ENCODE data around the gene WHRN. TPM values are rescaled to one million over a fixed set of nuclear protein-coding genes. Genes with fewer than 3 reads are reported as not detected.

Gene WHRN
- total RNA-seq, 1 donor from 2014 or later = 0.80 TPM

DNA sequence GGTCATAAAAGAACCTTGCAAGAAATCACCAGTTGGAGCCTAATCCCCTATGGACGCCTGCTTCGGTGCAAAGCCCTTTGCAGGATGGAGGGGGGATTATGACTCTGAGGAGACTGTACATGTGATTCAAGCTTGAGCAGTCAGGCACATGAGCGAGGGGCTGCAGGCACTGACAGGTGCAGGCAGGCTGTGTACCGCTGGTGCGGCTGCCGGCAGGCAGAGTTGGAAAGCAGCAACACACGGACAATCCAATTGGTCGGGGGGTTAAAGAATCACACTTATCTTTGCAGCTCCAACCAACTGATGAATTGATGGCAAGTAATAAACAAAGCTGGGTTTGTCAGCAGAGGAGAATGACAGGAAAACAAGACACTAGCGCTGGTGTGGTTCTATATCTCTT is 5.7 kb downstream of the WHRN start:
- Histone ChIP-seq H3K4me1 (peaks cover 5% of the 10 kb centered on the region), H3K9me3 (replicated peaks) (no peaks in the 10 kb centered on the region), H3K27me3 (ENCODE audit: low read depth) (peaks cover 91% of the 10 kb centered on the region), H3K36me3 (no peaks in the 10 kb centered on the region), H3K27ac (replicated peaks) (no peak overlapping the region), H3K4me3 (no peak overlapping the region)
- intact Hi-C loops (cut with micrococcal nuclease) = no loop called here
- TF ChIP-seq, protein P1, sequence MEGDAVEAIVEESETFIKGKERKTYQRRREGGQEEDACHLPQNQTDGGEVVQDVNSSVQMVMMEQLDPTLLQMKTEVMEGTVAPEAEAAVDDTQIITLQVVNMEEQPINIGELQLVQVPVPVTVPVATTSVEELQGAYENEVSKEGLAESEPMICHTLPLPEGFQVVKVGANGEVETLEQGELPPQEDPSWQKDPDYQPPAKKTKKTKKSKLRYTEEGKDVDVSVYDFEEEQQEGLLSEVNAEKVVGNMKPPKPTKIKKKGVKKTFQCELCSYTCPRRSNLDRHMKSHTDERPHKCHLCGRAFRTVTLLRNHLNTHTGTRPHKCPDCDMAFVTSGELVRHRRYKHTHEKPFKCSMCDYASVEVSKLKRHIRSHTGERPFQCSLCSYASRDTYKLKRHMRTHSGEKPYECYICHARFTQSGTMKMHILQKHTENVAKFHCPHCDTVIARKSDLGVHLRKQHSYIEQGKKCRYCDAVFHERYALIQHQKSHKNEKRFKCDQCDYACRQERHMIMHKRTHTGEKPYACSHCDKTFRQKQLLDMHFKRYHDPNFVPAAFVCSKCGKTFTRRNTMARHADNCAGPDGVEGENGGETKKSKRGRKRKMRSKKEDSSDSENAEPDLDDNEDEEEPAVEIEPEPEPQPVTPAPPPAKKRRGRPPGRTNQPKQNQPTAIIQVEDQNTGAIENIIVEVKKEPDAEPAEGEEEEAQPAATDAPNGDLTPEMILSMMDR (IDR thresholded peaks at IDR 0.05; ENCODE audit: borderline replicate concordance) = no peak
- no peak for DNase-seq

DNA sequence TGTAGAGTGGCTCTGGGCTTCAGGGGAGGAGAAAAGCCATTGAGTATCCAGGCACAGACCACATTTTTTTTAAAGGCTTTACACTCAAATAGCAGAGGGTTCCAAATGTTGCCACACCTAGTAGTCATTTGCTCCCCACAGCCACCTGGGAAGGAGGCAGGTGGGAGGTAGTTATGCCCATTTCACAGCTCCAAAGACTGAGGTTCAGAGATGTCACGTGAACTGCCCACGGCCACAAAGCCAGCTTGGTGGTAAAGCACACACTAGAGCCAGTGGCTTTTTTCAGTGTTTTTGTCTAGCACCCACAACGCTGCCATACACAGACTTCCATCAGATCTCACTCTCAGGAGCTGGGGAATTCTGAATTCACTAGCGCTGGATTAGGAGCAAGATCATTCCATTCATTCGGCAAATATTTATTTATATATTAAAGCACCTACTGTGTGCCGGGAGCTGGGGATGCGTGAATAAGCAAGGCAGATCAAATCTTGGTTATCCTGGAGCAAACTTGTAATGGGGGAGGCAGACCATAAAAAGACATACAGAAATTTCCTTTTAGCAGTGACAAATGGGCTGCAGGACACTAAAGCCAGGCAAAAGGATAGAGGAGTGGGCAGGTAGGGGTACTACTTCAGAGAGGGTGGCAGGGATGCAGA is 7.4 kb downstream of the WHRN start:
- no peak for DNase-seq
- Histone ChIP-seq H3K27ac (replicated peaks) (no peak overlapping the region), H3K9me3 (replicated peaks) (no peaks in the 10 kb centered on the region), H3K27me3 (ENCODE audit: low read depth) (peaks cover 91% of the 10 kb centered on the region), H3K36me3 (no peaks in the 10 kb centered on the region), H3K4me3 (no peak overlapping the region), H3K4me1 (no peaks in the 10 kb centered on the region)
- intact Hi-C loops (cut with micrococcal nuclease) = no loop called here
- TF ChIP-seq, protein P1 (IDR thresholded peaks at IDR 0.05; ENCODE audit: borderline replicate concordance) = no peak

DNA sequence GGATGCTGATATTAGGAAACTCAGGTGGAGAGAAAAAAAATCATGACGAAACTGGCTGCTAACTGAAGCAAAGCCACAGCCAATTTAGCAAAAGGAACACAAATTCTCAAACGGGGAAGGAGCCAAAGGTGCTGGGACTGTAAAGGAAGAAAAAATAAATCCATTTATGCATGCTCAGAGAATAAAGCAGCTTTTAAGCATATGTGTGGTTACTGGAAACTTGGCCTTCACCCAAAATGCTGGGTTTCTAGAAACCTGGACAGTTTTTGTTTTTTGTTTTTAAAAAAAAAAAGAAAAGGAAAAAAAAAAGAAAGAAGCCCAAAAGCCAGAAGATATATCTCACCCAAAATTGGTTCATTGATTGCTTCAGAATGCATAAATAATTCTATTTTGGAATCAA is 8.0 kb downstream of the WHRN start:
- Histone ChIP-seq H3K4me3 (no peak overlapping the region), H3K27me3 (ENCODE audit: low read depth) (peaks cover 91% of the 10 kb centered on the region), H3K36me3 (no peaks in the 10 kb centered on the region), H3K9me3 (replicated peaks) (no peaks in the 10 kb centered on the region), H3K27ac (replicated peaks) (no peak overlapping the region), H3K4me1 (no peaks in the 10 kb centered on the region)
- DNase-seq = no peak
- intact Hi-C loops (cut with micrococcal nuclease) = no loop called here
- TF ChIP-seq, protein P1 (IDR thresholded peaks at IDR 0.05; ENCODE audit: borderline replicate concordance) = no peak

DNA sequence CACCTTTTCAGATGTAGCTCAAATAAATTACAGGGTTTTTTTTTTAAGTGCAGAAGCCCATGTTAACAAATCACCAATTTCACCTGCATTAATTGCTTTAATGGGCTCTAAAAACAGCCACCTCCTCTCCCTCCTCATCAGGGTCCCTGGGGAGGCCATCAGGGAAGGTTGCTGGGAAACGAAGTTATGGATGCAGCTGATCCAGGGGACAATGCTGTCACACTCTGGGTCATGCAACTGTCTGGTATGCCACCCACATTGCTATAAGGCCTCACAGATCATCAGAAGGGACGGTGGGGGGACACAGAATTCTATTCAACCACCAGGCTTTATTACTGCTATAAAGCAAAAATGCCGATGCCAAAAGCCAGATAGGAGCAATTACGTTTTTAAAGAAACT is 9.3 kb downstream of the WHRN start:
- Histone ChIP-seq H3K36me3 (no peaks in the 10 kb centered on the region), H3K9me3 (replicated peaks) (no peaks in the 10 kb centered on the region), H3K27me3 (ENCODE audit: low read depth) (peaks cover 82% of the 10 kb centered on the region), H3K27ac (replicated peaks) (no peak overlapping the region), H3K4me3 (no peak overlapping the region), H3K4me1 (no peaks in the 10 kb centered on the region)
- no peak for DNase-seq
- intact Hi-C loops (cut with micrococcal nuclease) = no loop called here
- TF ChIP-seq, protein P1 (IDR thresholded peaks at IDR 0.05; ENCODE audit: borderline replicate concordance) = no peak

DNA sequence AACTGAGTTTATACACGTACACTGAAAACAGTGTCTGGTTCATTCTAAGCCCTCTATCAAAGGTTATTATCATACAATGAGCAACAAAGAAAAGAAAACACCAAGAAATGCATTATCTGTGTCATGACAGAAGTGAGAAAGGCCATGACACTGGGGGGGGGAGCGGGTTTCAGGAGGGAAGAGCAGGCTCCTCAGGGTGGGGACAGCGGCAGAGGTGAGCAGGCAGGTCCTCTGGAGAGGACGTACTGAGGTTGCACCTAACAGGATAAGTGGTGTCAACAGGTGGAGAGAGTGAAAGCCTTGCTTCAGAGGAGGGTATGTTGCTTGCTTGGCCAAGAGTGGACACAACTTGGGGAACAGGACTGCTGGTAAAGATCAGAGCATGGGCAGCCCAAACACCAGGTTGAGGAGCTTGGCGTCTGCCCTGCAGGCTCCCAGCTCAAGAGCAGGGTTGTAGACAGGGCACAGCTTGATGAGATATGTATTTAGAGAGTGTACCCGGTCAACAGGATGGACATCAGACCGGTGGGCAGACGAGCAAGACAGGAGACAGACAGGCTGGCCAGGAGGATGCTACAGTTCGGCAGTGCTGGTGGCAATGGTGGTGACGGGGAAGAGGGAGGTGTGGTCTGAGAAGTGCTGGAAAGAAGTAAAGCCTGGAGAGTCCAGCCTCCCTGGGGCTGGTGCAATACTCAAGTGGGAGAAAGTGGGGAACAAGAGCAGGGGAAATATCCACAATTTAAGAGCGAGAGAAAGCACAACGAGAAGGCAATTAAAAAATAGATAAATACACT is 10.3 kb downstream of the WHRN start:
- Histone ChIP-seq H3K27ac (replicated peaks) (no peak overlapping the region), H3K9me3 (replicated peaks) (no peaks in the 10 kb centered on the region), H3K27me3 (ENCODE audit: low read depth) (peaks cover 78% of the 10 kb centered on the region), H3K4me1 (no peaks in the 10 kb centered on the region), H3K36me3 (no peaks in the 10 kb centered on the region), H3K4me3 (no peak overlapping the region)
- DNase-seq = no peak
- TF ChIP-seq, protein P1 (IDR thresholded peaks at IDR 0.05; ENCODE audit: borderline replicate concordance) = no peak
- intact Hi-C loops (cut with micrococcal nuclease) = no loop called here
